Measurements from ENCODE around the gene MED9.
A peak's percentile ranks its signal among the peaks of the same experiment; 100 is the strongest.

The MED9 gene

DNA sequence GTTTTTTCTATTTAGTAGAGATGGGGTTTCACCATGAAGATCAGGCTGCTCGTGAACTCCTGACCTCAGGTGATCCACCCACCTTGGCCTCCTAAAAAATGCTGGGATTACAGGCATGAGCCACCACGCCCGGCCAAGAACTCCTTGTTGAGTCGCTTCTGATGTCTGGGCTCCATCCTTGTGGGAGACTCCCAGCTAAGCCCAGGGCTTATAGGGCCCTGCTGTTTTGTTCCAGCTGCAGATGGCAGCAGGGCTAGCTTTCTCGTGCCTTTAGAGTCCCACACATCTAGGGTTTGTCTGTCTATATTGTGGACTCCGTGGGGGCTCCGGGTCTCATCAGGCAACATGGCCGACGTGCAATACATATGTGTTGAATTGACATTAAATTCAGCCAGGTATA is 39.3 kb upstream of the MED9 start:
- Histone ChIP-seq H3K27me3 (ENCODE audit: low read length) (no peaks in the 10 kb centered on the region), H3K36me3 (ENCODE audit: low read length) (no peaks in the 10 kb centered on the region), H3F3A (ENCODE audit: insufficient read depth) (no peaks in the 10 kb centered on the region), H2AFZ (ENCODE audit: low read depth, low read length, severe bottlenecking) (no peak overlapping the region), H3K4me2 (ENCODE audit: low read depth, low read length, poor library complexity, severe bottlenecking) (no peak overlapping the region), H3K79me2 (ENCODE audit: insufficient read depth, low read length) (no peaks in the 10 kb centered on the region), H3K4me3 (ENCODE audit: insufficient read depth, low read length, poor library complexity, severe bottlenecking) (no peak overlapping the region), H3K27ac (ENCODE audit: low read depth, low read length) (no peak overlapping the region), H3K9me2 (replicated peaks; ENCODE audit: insufficient read depth, low read length) (no peaks in the 10 kb centered on the region), H3K9ac (ENCODE audit: low read length) (no peak overlapping the region), H4K20me1 (ENCODE audit: low read depth, low read length) (no peaks in the 10 kb centered on the region), H3K9me3 (ENCODE audit: insufficient read depth, low read length) (no peaks in the 10 kb centered on the region)
- TF ChIP-seq EZH2phosphoT487 (conservative IDR thresholded peaks at IDR 0.05; ENCODE audit: low read length) (no peak), CTCF (IDR thresholded peaks at IDR 0.05; ENCODE audit: insufficient read depth, low read length, poor library complexity, severe bottlenecking) (no peak)

- Histone ChIP-seq H3F3A (ENCODE audit: insufficient read depth) (no peaks in the 10 kb centered on the region), H3K36me3 (ENCODE audit: low read length) (no peaks in the 10 kb centered on the region), H3K79me2 (ENCODE audit: insufficient read depth, low read length) (no peaks in the 10 kb centered on the region), H3K9me3 (ENCODE audit: insufficient read depth, low read length) (no peaks in the 10 kb centered on the region), H3K27me3 (ENCODE audit: low read length) (no peaks in the 10 kb centered on the region), H3K4me2 (ENCODE audit: low read depth, low read length, poor library complexity, severe bottlenecking) (no peak overlapping the region), H3K9ac (ENCODE audit: low read length) (no peak overlapping the region), H3K9me2 (replicated peaks; ENCODE audit: insufficient read depth, low read length) (no peaks in the 10 kb centered on the region), H2AFZ (ENCODE audit: low read depth, low read length, severe bottlenecking) (no peak overlapping the region), H3K4me3 (ENCODE audit: insufficient read depth, low read length, poor library complexity, severe bottlenecking) (no peak overlapping the region), H4K20me1 (ENCODE audit: low read depth, low read length) (no peaks in the 10 kb centered on the region), H3K27ac (ENCODE audit: low read depth, low read length) (no peak overlapping the region)
- TF ChIP-seq CTCF (IDR thresholded peaks at IDR 0.05; ENCODE audit: insufficient read depth, low read length, poor library complexity, severe bottlenecking) = no peak
- no peak for TF ChIP-seq EZH2phosphoT487 (conservative IDR thresholded peaks at IDR 0.05; ENCODE audit: low read length)
Observed at GRCh38 chr17:17437893-17438292, 38.9 kb upstream of the MED9 start.

GRCh38 chr17:17440010-17440843 is 36.6 kb upstream of the MED9 start:
- no peaks in the 10 kb centered on the region for H3K79me2 ChIP-seq (ENCODE audit: insufficient read depth, low read length)
- no peaks in the 10 kb centered on the region for H3F3A ChIP-seq (ENCODE audit: insufficient read depth)
- no peak overlapping the region for H3K9ac ChIP-seq (ENCODE audit: low read length)
- H3K36me3 ChIP-seq (ENCODE audit: low read length) = no peaks in the 10 kb centered on the region
- no peaks in the 10 kb centered on the region for H3K9me2 ChIP-seq (replicated peaks; ENCODE audit: insufficient read depth, low read length)
- H3K27ac ChIP-seq (ENCODE audit: low read depth, low read length) = no peak overlapping the region
- no peaks in the 10 kb centered on the region for H3K27me3 ChIP-seq (ENCODE audit: low read length)
- H3K9me3 ChIP-seq (ENCODE audit: insufficient read depth, low read length) = no peaks in the 10 kb centered on the region
- no peak overlapping the region for H3K4me2 ChIP-seq (ENCODE audit: low read depth, low read length, poor library complexity, severe bottlenecking)
- TF ChIP-seq CTCF (IDR thresholded peaks at IDR 0.05; ENCODE audit: insufficient read depth, low read length, poor library complexity, severe bottlenecking) (peak; percentile 42), EZH2phosphoT487 (conservative IDR thresholded peaks at IDR 0.05; ENCODE audit: low read length) (no peak)
- H3K4me3 ChIP-seq (ENCODE audit: insufficient read depth, low read length, poor library complexity, severe bottlenecking) = no peak overlapping the region
- no peaks in the 10 kb centered on the region for H4K20me1 ChIP-seq (ENCODE audit: low read depth, low read length)
- no peak overlapping the region for H2AFZ ChIP-seq (ENCODE audit: low read depth, low read length, severe bottlenecking)

All from SU-DHL-6 (cell line).